BLaER1 treated with 17β-estradiol and CSF1 and Interleukin-3, amounts not matched to agents 10 nM and 100 nM (cell line): Measurements from ENCODE around the gene TMOD4.
A peak's percentile ranks its signal among the peaks of the same experiment; 100 is the strongest.
"Not testable (repeated sequence)": the region's sequence is repeated elsewhere in the genome, so short reads cannot be mapped to it uniquely, and the experiment has no call there.

Experiments
- H3K27ac ChIP-seq, 11 experiments: shearing (Covaris generic); formaldehyde crosslinking; 2 replicates each; pipeline ENCODE4 v1.8.1; 2022
- H3K27me3 ChIP-seq, 11 experiments: shearing (Covaris generic); formaldehyde crosslinking; 2 replicates each; pipeline ENCODE4 v1.8.1; 2022
- H3K36me3 ChIP-seq, 11 experiments: shearing (Covaris generic); formaldehyde crosslinking; 2 replicates each; pipeline ENCODE4 v1.8.1; 2022
- H3K4me1 ChIP-seq, 10 experiments: shearing (Covaris generic); formaldehyde crosslinking; 2 replicates each; pipeline ENCODE4 v1.8.1; 2022
- H3K4me2 ChIP-seq, 11 experiments: shearing (Covaris generic); formaldehyde crosslinking; 2 replicates each; pipeline ENCODE4 v1.8.1; 2022
- H3K4me3 ChIP-seq, 10 experiments: shearing (Covaris generic); formaldehyde crosslinking; 2 replicates each; pipeline ENCODE4 v1.8.1; 2022
- H3K9ac ChIP-seq, 11 experiments: shearing (Covaris generic); formaldehyde crosslinking; 2 replicates each; pipeline ENCODE4 v1.8.1; 2022
- H3K9me3 ChIP-seq, 11 experiments: shearing (Covaris generic); formaldehyde crosslinking; replicated peaks in 1 of 11; 2 replicates each; pipeline ENCODE4 v1.8.1; 2022
- H4K20me1 ChIP-seq, 11 experiments: shearing (Covaris generic); formaldehyde crosslinking; 2 replicates each; pipeline ENCODE4 v1.8.1; 2022
- Cebpa-rat ChIP-seq, 11 experiments: shearing (Covaris generic); IDR thresholded peaks; 2 replicates each; pipeline ENCODE4 v1.8.1; 2022

The TMOD4 gene

DNA sequence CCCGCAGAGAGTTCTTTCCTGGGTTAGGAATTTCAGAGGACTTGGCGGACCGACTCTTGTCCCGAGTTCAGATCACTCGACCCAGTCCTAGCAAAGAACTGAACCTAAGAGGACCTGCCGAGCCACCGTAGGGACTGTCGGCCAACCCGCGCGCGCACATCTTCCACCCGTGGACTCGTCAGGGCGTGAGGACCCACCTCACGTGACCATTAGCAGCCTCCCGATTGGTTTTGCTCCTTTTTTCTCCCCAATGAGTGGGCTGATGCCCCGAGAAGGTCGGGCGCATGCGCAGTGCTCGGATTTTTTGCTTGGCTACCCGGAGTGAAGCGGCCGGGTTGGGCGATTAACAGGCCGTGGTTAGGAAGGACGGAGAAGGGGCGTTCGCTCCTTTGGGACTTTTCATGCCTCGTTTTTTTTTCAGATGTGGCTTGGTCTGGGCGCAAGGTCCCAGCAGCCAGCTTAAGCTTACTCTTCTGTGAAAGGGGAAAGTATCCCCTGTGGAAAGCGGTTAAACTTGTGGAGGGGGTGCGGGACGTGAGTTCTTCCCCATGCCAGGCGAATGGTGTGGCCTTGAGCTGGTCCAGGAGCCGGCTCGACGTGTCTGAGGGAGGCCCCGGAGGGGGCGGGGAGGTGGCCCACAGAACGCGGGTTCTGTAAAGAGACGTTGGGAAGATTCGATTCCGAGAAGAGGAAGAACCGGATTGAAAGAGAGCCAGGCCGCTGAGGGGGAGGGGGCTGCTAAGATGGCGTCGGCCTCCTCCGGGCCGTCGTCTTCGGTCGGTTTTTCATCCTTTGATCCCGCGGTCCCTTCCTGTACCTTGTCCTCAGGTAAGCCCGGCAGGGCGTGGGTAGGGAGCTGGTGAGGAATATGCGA, 22.7 kb upstream of the TMOD4 start, which contains the start of gene PIP5K1A:
PIP5K1A (plus strand) TSS at position 299 of the 874 bp plus-strand sequence; CDS start at position 744, 445 bp downstream.
- Histone ChIP-seq H3K27me3 (no peaks in the 10 kb centered on the region), H4K20me1 (peaks cover 25 to 42% (median 38%) of the 10 kb centered on the region in 11 experiments; a peak in 21 of 22 replicates), H3K4me3 (peak within 1 kb of the TSS; percentile 81 to 100 (median 91)), H3K4me1 (peaks cover 35 to 53% (median 41%) of the 10 kb centered on the region in 10 experiments), H3K4me2 (peak within 1 kb of the TSS; percentile 86 to 99 (median 95)), H3K9ac (peak within 1 kb of the TSS; percentile 87 to 97 (median 93)), H3K36me3 (peaks cover 12 to 29% (median 20%) of the 10 kb centered on the region in 11 experiments), H3K9me3 (no peaks in the 10 kb centered on the region), H3K27ac (peak within 1 kb of the TSS; percentile 86 to 97 (median 93))
- no peak for TF ChIP-seq Cebpa-rat (IDR thresholded peaks at IDR 0.05)

DNA sequence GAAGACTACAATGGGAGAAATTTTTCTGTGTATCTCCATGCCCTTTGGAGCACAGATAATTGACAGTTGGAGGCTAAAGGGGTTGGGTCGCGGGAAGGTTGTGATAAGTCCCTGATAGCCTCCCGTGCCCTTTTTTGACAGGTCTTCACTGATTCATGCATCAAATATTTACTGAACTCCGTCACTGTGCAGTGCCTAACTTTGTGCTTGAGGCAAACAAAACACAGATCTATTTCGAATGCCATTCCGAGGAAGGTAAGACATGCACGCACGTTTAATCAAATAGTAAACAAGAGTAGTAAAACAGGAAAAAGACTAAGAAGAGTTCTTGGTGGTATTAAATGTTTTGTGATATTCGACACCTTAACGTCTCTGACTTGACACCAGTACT, 22.1 kb upstream of the TMOD4 start:
- Histone ChIP-seq H3K4me1 (peaks cover 33 to 52% (median 41%) of the 10 kb centered on the region in 10 experiments), H3K4me3 (peak overlapping the region; percentile 81 to 100 (median 91)), H3K27me3 (no peaks in the 10 kb centered on the region), H3K36me3 (peaks cover 6 to 23% (median 14%) of the 10 kb centered on the region in 11 experiments; a peak in 21 of 22 replicates), H3K27ac (peak overlapping the region; percentile 19 to 97 (median 93); a peak in 19 of 22 replicates), H3K9ac (peak overlapping the region; percentile 31 to 97 (median 93); a peak in 20 of 22 replicates), H3K4me2 (peak overlapping the region; percentile 61 to 99 (median 89)), H4K20me1 (peaks cover 20 to 36% (median 32%) of the 10 kb centered on the region in 11 experiments; a peak in 21 of 22 replicates), H3K9me3 (no peaks in the 10 kb centered on the region)
- no peak for TF ChIP-seq Cebpa-rat (IDR thresholded peaks at IDR 0.05)

DNA sequence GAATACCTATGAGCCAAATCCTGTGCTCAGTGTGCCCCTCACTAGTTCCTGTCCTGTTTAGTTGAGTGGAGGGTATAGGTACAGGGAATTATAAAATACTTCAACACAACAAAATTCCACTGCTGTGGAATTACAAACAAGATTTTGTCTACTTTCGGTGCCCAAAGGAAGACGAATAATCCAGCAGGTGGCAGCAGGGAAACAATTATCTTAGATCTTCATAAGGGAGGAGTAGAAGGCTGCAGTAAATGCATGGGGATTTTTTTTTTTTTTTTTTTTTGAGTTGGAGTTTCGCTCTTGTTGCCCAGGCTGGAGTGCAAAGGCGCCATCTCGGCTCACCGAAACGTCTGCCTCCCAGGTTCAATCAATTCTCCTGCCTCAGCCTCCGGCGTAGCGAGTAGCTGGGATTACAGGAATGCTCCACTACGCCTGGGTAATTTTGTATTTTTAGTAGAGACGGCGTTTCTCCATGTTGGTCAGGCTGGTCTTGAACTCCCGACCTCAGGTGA, 20.6 kb upstream of the TMOD4 start:
- Histone ChIP-seq H4K20me1 (peaks cover 5 to 21% (median 17%) of the 10 kb centered on the region in 11 experiments; a peak in 19 of 22 replicates), H3K27me3 (no peaks in the 10 kb centered on the region), H3K9ac (no peak overlapping the region), H3K36me3 (peaks cover 0 to 8% (median 2%) of the 10 kb centered on the region in 11 experiments; a peak in 4 of 22 replicates), H3K4me3 (no peak overlapping the region), H3K4me2 (peak overlapping the region in 3 of 11 experiments; percentile 12 to 37 (median 23); a peak in 1 of 22 replicates), H3K9me3 (no peaks in the 10 kb centered on the region), H3K27ac (no peak overlapping the region), H3K4me1 (peaks cover 18 to 37% (median 26%) of the 10 kb centered on the region in 10 experiments)
- no peak for TF ChIP-seq Cebpa-rat (IDR thresholded peaks at IDR 0.05)

GRCh38 chr1:151194894-151195594, 19.3 kb upstream of the TMOD4 start:
- not testable (repeated sequence) for H4K20me1 ChIP-seq, H3K4me3 ChIP-seq, H3K9me3 ChIP-seq, H3K9ac ChIP-seq, H3K27me3 ChIP-seq, H3K4me2 ChIP-seq, H3K36me3 ChIP-seq, H3K27ac ChIP-seq
- peaks cover 13 to 31% (median 22%) of the 10 kb centered on the region in 10 experiments for H3K4me1 ChIP-seq

DNA sequence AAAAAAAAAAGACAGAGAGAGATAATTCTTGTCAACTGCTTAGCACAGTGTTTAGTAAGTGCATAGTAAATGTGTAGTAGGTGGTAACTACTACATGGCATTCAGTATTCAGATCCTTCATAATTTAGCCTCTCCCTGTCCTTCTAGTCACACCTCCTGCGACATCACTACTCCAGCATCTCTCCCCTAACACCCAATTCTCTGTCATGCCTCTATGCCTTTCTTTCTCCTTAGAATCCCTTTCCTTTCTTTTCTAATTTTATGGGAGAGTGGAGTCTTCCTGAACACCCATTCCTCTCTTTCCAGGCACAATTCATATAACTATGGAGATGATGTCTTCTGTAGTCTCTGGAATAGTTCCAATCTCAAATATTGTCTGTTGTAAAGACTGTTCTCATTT, 18.1 kb upstream of the TMOD4 start:
- Histone ChIP-seq H3K27ac (no peak overlapping the region), H4K20me1 (no peaks in the 10 kb centered on the region; a peak in 1 of 22 replicates), H3K27me3 (no peaks in the 10 kb centered on the region), H3K4me3 (no peak overlapping the region), H3K9ac (no peak overlapping the region), H3K4me1 (peaks cover 17 to 30% (median 21%) of the 10 kb centered on the region in 10 experiments), H3K36me3 (no peaks in the 10 kb centered on the region), H3K4me2 (no peak overlapping the region), H3K9me3 (no peaks in the 10 kb centered on the region)
- no peak for TF ChIP-seq Cebpa-rat (IDR thresholded peaks at IDR 0.05)

GRCh38 chr1:151193304-151193703, 17.5 kb upstream of the TMOD4 start:
- Histone ChIP-seq H3K9me3 (no peaks in the 10 kb centered on the region), H3K27ac (no peak overlapping the region), H3K4me1 (peaks cover 22 to 36% (median 27%) of the 10 kb centered on the region in 10 experiments), H3K27me3 (no peaks in the 10 kb centered on the region), H3K9ac (no peak overlapping the region), H3K36me3 (no peaks in the 10 kb centered on the region), H3K4me3 (no peak overlapping the region), H4K20me1 (no peaks in the 10 kb centered on the region), H3K4me2 (no peak overlapping the region)
- no peak for TF ChIP-seq Cebpa-rat (IDR thresholded peaks at IDR 0.05)

GRCh38 chr1:151192047-151192446, 16.3 kb upstream of the TMOD4 start:
- peak in 2 of 11 experiments; percentile 8 to 22; a peak in 1 of 22 replicates for TF ChIP-seq Cebpa-rat (IDR thresholded peaks at IDR 0.05)
- peaks cover 0 to 4% (median 2%) of the 10 kb centered on the region in 11 experiments; a peak in 5 of 22 replicates for H3K36me3 ChIP-seq
- no peak overlapping the region for H3K9ac ChIP-seq
- H3K4me1 ChIP-seq: peaks cover 22 to 37% (median 27%) of the 10 kb centered on the region in 10 experiments
- H3K27ac ChIP-seq: no peak overlapping the region
- H3K9me3 ChIP-seq: no peaks in the 10 kb centered on the region
- H4K20me1 ChIP-seq: peaks cover 0 to 8% (median 0%) of the 10 kb centered on the region in 11 experiments; a peak in 2 of 22 replicates
- no peaks in the 10 kb centered on the region for H3K27me3 ChIP-seq
- no peak overlapping the region for H3K4me2 ChIP-seq
- no peak overlapping the region for H3K4me3 ChIP-seq

DNA sequence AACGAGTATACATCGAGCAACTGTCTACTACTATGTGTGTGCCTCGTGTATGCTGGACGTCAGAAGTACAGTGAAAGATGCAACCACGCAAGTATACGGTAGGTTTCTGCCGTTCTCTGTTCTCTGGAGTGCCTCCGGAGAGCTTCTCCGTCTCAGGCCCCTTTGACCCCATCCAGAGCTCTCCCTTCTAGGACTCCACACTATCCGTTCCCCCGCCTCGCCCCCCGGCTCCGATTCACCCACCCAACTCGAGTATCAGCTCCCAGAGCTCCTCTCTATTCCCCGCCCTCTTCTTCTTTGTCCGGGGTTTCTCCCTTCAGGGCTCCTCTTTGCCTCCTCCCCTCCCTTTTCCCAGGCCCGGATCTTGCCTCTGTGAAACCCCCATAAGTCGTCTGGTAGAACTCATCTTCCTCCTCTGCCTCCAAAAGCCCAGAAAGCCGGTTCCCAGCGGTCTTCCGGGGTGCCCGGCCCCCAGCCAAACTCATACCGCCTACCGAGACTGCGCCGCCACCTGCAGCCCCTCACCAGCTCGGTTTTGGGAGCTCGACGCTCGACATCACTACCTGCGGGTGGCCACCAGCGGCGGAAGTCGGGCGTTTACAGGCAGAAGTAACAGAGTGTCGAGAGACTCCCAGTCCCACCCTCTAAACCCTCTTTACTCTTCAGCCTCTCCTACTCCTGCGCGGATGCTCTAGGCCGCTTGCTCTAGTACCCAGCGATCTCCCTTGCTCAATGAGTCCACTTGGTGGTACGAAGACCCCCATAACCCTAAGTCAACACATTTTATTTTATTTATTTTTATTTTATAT, 14.1 kb upstream of the TMOD4 start, which contains the start of gene VPS72:
VPS72 (minus strand) TSS at position 561 of the 809 bp plus-strand sequence; CDS start at position 485, 76 bp downstream.
- no peaks in the 10 kb centered on the region for H3K9me3 ChIP-seq
- peak within 1 kb of the TSS; percentile 74 to 93 (median 88) for H3K27ac ChIP-seq
- peak within 1 kb of the TSS; percentile 88 to 98 (median 94) for H3K4me2 ChIP-seq
- H3K4me1 ChIP-seq: peaks cover 22 to 29% (median 24%) of the 10 kb centered on the region in 10 experiments
- no peak for TF ChIP-seq Cebpa-rat (IDR thresholded peaks at IDR 0.05)
- H4K20me1 ChIP-seq: peaks cover 0 to 9% (median 0%) of the 10 kb centered on the region in 11 experiments; a peak in 3 of 22 replicates
- peaks cover 12 to 26% (median 22%) of the 10 kb centered on the region in 11 experiments for H3K36me3 ChIP-seq
- H3K9ac ChIP-seq: peak within 1 kb of the TSS; percentile 80 to 94 (median 88)
- H3K27me3 ChIP-seq: no peaks in the 10 kb centered on the region
- peak within 1 kb of the TSS; percentile 67 to 89 (median 79) for H3K4me3 ChIP-seq

GRCh38 chr1:151188667-151189066, 12.9 kb upstream of the TMOD4 start:
- H3K9ac ChIP-seq: peak overlapping the region; percentile 80 to 94 (median 88)
- peak overlapping the region; percentile 88 to 98 (median 94) for H3K4me2 ChIP-seq
- not testable (repeated sequence) for H3K9me3 ChIP-seq, H4K20me1 ChIP-seq, H3K27me3 ChIP-seq
- peaks cover 22 to 29% (median 24%) of the 10 kb centered on the region in 10 experiments for H3K4me1 ChIP-seq
- H3K27ac ChIP-seq: peak overlapping the region in 10 of 11 experiments; percentile 79 to 93 (median 88); a peak in 15 of 22 replicates
- H3K4me3 ChIP-seq: peak overlapping the region; percentile 67 to 89 (median 79)
- peaks cover 24 to 38% (median 34%) of the 10 kb centered on the region in 11 experiments for H3K36me3 ChIP-seq
